Urinary bladder (tissue), 4 donors: ENCODE measurements around the gene FAM181B. TPM values are rescaled to one million over a fixed set of nuclear protein-coding genes. Genes with fewer than 3 reads are reported as not detected.
A peak's percentile ranks its signal among the peaks of the same experiment; 100 is the strongest.

Source experiments
- DNase-seq: peaks from one replicate; pipeline ENCODE4 v3.0.0-alpha.2; 2015; ENCODE audit errors: extremely low spot score
- H3K27ac ChIP-seq: one replicate; pipeline ENCODE4 v1.5.1; 2013; ENCODE audit warnings: low read depth, mild to moderate bottlenecking, moderate library complexity
- H3K36me3 ChIP-seq: one replicate; pipeline ENCODE4 v1.6.1; 2013; ENCODE audit warnings: mild to moderate bottlenecking, moderate library complexity; ENCODE audit not compliant: insufficient read depth
- H3K4me1 ChIP-seq: one replicate; pipeline ENCODE4 v1.6.1; 2013; ENCODE audit warnings: mild to moderate bottlenecking, moderate library complexity; ENCODE audit not compliant: insufficient read depth
- H3K4me3 ChIP-seq: one replicate; pipeline ENCODE4 v1.5.1; 2013; ENCODE audit warnings: low read depth, low read length
- WGBS: extraction: QIAGEN DNeasy Blood & Tissue Kit; methylation state at CpG from one replicate; pipeline ENCODE4 v1.1.7; 2013; 5-methylcytosine and 5-hydroxymethylcytosine counted together
- polyA plus RNA-seq: library from polyadenylated mRNA; stranded (reverse); fragments of 200-250 nt; gene quantifications from one replicate; pipeline ENCODE4 v1.2.3, GENCODE V29; 2013
- total RNA-seq: library from RNA; depleted of rRNA; stranded (reverse); fragments of >200 nt; gene quantifications from one replicate; pipeline ENCODE4 v1.2.3, GENCODE V29; 2014
- donor health status: healthy with polysubstance abuse.
- donor health status: healthy.

FAM181B gene
- total RNA-seq, result 3.3 TPM
- polyA plus RNA-seq, result 1.7 TPM

- DNase-seq, result peak; percentile 26
- Histone ChIP-seq H3K4me1 (no peaks in the 10 kb centered on the region), H3K27ac (peak within 1 kb of the TSS; percentile 71), H3K4me3 (peak within 1 kb of the TSS; percentile 77), H3K36me3 (no peaks in the 10 kb centered on the region)
- under 1% methylated on average over 67 of the region's 67 CpGs for WGBS
Observed at GRCh38 chr11:82733444-82734119, at the start of gene FAM181B. TSS of gene FAM181B (minus strand) at chr11:82733864. CDS start at chr11:82733729, 135 bp downstream.

- H3K4me1 ChIP-seq, result no peaks in the 10 kb centered on the region
- no peak for DNase-seq
- 95% methylated on average over 1 of the region's 1 CpG for WGBS
- no peak overlapping the region for H3K4me3 ChIP-seq
- H3K36me3 ChIP-seq, result no peaks in the 10 kb centered on the region
- no peak overlapping the region for H3K27ac ChIP-seq
Observed at GRCh38 chr11:82782825-82783374, 49.2 kb upstream of the FAM181B start.

GRCh38 chr11:82778776-82779175 is 45.1 kb upstream of the FAM181B start:
- H3K27ac ChIP-seq, result no peak overlapping the region
- no peaks in the 10 kb centered on the region for H3K36me3 ChIP-seq
- no peaks in the 10 kb centered on the region for H3K4me1 ChIP-seq
- no peak overlapping the region for H3K4me3 ChIP-seq
- WGBS, result 35% methylated on average over 1 of the region's 1 CpG
- DNase-seq, result no peak

- DNase-seq, result no peak
- H3K36me3 ChIP-seq, result no peaks in the 10 kb centered on the region
- WGBS, result 95% methylated on average over 2 of the region's 2 CpGs
- no peak overlapping the region for H3K27ac ChIP-seq
- no peak overlapping the region for H3K4me3 ChIP-seq
- H3K4me1 ChIP-seq, result no peaks in the 10 kb centered on the region
Observed at GRCh38 chr11:82776377-82776776, 42.7 kb upstream of the FAM181B start.

GRCh38 chr11:82775736-82776346 is 42.2 kb upstream of the FAM181B start:
- DNase-seq, result no peak
- WGBS, result 52% methylated on average over 3 of the region's 3 CpGs

GRCh38 chr11:82775218-82775617 is 41.6 kb upstream of the FAM181B start:
- H3K4me3 ChIP-seq, result no peak overlapping the region
- no peaks in the 10 kb centered on the region for H3K4me1 ChIP-seq
- DNase-seq, result no peak
- WGBS, result 88% methylated on average over 1 of the region's 1 CpG
- no peak overlapping the region for H3K27ac ChIP-seq
- H3K36me3 ChIP-seq, result no peaks in the 10 kb centered on the region

More at GRCh38 chr11:82775736-82776346, 42.2 kb upstream of the FAM181B start:
- Histone ChIP-seq H3K4me3 (no peak overlapping the region), H3K27ac (no peak overlapping the region), H3K36me3 (no peaks in the 10 kb centered on the region), H3K4me1 (no peaks in the 10 kb centered on the region)

- no peak overlapping the region for H3K4me3 ChIP-seq
- H3K27ac ChIP-seq, result no peak overlapping the region
- H3K36me3 ChIP-seq, result no peaks in the 10 kb centered on the region
- DNase-seq, result no peak
- 79% methylated on average over 4 of the region's 4 CpGs for WGBS
- H3K4me1 ChIP-seq, result no peaks in the 10 kb centered on the region
Observed at GRCh38 chr11:82771781-82772180, 38.1 kb upstream of the FAM181B start.

- 54% methylated on average over 1 of the region's 1 CpG for WGBS
- no peak for DNase-seq
- Histone ChIP-seq H3K4me1 (no peaks in the 10 kb centered on the region), H3K4me3 (no peak overlapping the region), H3K36me3 (no peaks in the 10 kb centered on the region), H3K27ac (no peak overlapping the region)
Observed at GRCh38 chr11:82767123-82767522, 33.5 kb upstream of the FAM181B start.

- 71% methylated on average over 11 of the region's 11 CpGs for WGBS
- H3K27ac ChIP-seq, result no peak overlapping the region
- no peak for DNase-seq
- H3K36me3 ChIP-seq, result no peaks in the 10 kb centered on the region
- no peaks in the 10 kb centered on the region for H3K4me1 ChIP-seq
- no peak overlapping the region for H3K4me3 ChIP-seq
Observed at GRCh38 chr11:82765466-82766034, 31.9 kb upstream of the FAM181B start.

- 65% methylated on average over 1 of the region's 1 CpG for WGBS
- no peak for DNase-seq
- H3K4me3 ChIP-seq, result no peak overlapping the region
- H3K27ac ChIP-seq, result no peak overlapping the region
- H3K36me3 ChIP-seq, result no peaks in the 10 kb centered on the region
- no peaks in the 10 kb centered on the region for H3K4me1 ChIP-seq
Observed at GRCh38 chr11:82763167-82763566, 29.5 kb upstream of the FAM181B start.

GRCh38 chr11:82759649-82760048 is 26.0 kb upstream of the FAM181B start:
- Histone ChIP-seq H3K36me3 (no peaks in the 10 kb centered on the region), H3K4me1 (no peaks in the 10 kb centered on the region), H3K4me3 (no peak overlapping the region), H3K27ac (no peak overlapping the region)
- no peak for DNase-seq
- 92% methylated on average over 3 of the region's 3 CpGs for WGBS

GRCh38 chr11:82757660-82758357 is 24.1 kb upstream of the FAM181B start:
- WGBS, result 49% methylated on average over 3 of the region's 3 CpGs
- no peak overlapping the region for H3K27ac ChIP-seq
- no peak for DNase-seq
- no peaks in the 10 kb centered on the region for H3K36me3 ChIP-seq
- H3K4me3 ChIP-seq, result no peak overlapping the region
- H3K4me1 ChIP-seq, result no peaks in the 10 kb centered on the region

GRCh38 chr11:82756765-82757639 is 23.3 kb upstream of the FAM181B start:
- no peak overlapping the region for H3K27ac ChIP-seq
- no peaks in the 10 kb centered on the region for H3K4me1 ChIP-seq
- WGBS, result 69% methylated on average over 8 of the region's 8 CpGs
- no peak for DNase-seq
- no peaks in the 10 kb centered on the region for H3K36me3 ChIP-seq
- H3K4me3 ChIP-seq, result no peak overlapping the region
